ENCODE data around the gene ARTN. TPM values are rescaled to one million over a fixed set of nuclear protein-coding genes. Genes with fewer than 3 reads are reported as not detected.
A peak's percentile ranks its signal among the peaks of the same experiment; 100 is the strongest.

The ARTN gene
- total RNA-seq, 2 donors from 2014 or later, result 4.1 to 5.4 TPM

DNA sequence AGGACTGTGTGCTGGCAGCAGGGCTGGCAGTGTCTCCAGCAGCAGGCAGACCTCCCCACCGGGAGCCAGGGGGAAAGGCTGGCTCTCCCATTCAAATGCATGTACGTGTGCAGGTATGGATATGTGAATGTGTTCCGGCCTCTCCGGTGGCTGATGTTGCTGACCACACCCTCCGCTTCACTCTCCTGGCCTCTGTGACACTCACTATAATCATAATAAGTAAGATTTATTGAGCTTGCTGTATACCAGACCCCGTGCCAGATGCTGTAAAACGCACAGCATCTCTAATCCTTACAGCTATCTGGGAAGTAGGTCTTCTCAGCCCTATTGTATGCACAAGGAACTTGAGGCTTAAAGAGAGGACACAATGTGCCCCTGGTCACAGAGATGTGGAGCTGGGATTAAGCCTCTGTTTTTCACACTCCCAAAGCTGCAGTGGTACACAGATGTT is 20.5 kb upstream of the ARTN start:
- no peaks in the 10 kb centered on the region for H3K27me3 ChIP-seq (replicated peaks; ENCODE audit: insufficient read depth)
- no peaks in the 10 kb centered on the region for H3K4me1 ChIP-seq (replicated peaks)
- TF ChIP-seq POLR2A (IDR thresholded peaks at IDR 0.05) (no peak), POLR2AphosphoS5 (IDR thresholded peaks at IDR 0.05) (no peak)
- TF ChIP-seq, protein P1, sequence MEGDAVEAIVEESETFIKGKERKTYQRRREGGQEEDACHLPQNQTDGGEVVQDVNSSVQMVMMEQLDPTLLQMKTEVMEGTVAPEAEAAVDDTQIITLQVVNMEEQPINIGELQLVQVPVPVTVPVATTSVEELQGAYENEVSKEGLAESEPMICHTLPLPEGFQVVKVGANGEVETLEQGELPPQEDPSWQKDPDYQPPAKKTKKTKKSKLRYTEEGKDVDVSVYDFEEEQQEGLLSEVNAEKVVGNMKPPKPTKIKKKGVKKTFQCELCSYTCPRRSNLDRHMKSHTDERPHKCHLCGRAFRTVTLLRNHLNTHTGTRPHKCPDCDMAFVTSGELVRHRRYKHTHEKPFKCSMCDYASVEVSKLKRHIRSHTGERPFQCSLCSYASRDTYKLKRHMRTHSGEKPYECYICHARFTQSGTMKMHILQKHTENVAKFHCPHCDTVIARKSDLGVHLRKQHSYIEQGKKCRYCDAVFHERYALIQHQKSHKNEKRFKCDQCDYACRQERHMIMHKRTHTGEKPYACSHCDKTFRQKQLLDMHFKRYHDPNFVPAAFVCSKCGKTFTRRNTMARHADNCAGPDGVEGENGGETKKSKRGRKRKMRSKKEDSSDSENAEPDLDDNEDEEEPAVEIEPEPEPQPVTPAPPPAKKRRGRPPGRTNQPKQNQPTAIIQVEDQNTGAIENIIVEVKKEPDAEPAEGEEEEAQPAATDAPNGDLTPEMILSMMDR (IDR thresholded peaks at IDR 0.05), result no peak
- H3K4me3 ChIP-seq, result no peak overlapping the region
- no peaks in the 10 kb centered on the region for H3K9me3 ChIP-seq
- intact Hi-C loops (cut with DNase I), result no loop called here
- no peaks in the 10 kb centered on the region for H3K36me3 ChIP-seq
- no peak for DNase-seq (ENCODE audit: low spot score)
- WGBS, result 25% methylated on average over 7 of the region's 7 CpGs
- peak overlapping the region; percentile 34 to 63 for H3K27ac ChIP-seq

GRCh38 chr1:43913666-43914360 is 19.8 kb upstream of the ARTN start:
- TF ChIP-seq, protein P1 (IDR thresholded peaks at IDR 0.05), result no peak
- no peak for TF ChIP-seq POLR2AphosphoS5 (IDR thresholded peaks at IDR 0.05)
- no peak for TF ChIP-seq POLR2A (IDR thresholded peaks at IDR 0.05)
- Histone ChIP-seq H3K27me3 (replicated peaks; ENCODE audit: insufficient read depth) (no peaks in the 10 kb centered on the region), H3K4me3 (no peak overlapping the region), H3K36me3 (no peaks in the 10 kb centered on the region), H3K27ac (peak overlapping the region; percentile 34 to 63), H3K9me3 (no peaks in the 10 kb centered on the region), H3K4me1 (replicated peaks) (no peaks in the 10 kb centered on the region)
- 70% methylated on average over 18 of the region's 18 CpGs for WGBS
- DNase-seq (ENCODE audit: low spot score), result no peak
- intact Hi-C loops (cut with DNase I), result no loop called here

GRCh38 chr1:43914576-43915525 is 18.8 kb upstream of the ARTN start:
- Histone ChIP-seq H3K4me1 (replicated peaks) (no peaks in the 10 kb centered on the region), H3K36me3 (no peaks in the 10 kb centered on the region), H3K27me3 (replicated peaks; ENCODE audit: insufficient read depth) (no peaks in the 10 kb centered on the region), H3K9me3 (no peaks in the 10 kb centered on the region), H3K27ac (peak overlapping the region in 1 of 2 donors; percentile 63), H3K4me3 (no peak overlapping the region)
- intact Hi-C loops (cut with DNase I), result no loop called here
- 79% methylated on average over 13 of the region's 13 CpGs for WGBS
- DNase-seq (ENCODE audit: low spot score), result peak; percentile 48
- TF ChIP-seq POLR2AphosphoS5 (IDR thresholded peaks at IDR 0.05) (peak; percentile 54), POLR2A (IDR thresholded peaks at IDR 0.05) (no peak)

DNA sequence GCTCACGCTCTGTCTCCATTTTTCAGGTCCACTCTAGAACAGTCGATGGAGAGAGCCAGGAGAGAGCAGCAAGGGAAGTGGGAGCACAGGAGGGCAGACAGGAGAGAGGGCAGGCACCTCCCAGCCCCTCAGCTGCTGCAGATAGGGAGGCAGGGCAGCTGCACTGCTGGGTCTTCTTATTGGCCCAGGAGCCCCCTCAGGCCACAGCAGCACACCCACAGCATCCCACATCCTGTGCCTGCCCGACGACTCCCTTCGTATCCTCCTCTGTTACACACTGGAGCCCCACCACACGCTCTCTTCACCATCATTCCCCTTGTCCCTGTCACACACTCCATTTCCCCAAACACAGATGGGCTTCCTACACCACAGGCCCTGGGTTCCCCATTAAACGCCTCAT is 13.7 kb upstream of the ARTN start:
- Histone ChIP-seq H3K4me3 (no peak overlapping the region), H3K36me3 (no peaks in the 10 kb centered on the region), H3K4me1 (replicated peaks) (no peaks in the 10 kb centered on the region), H3K9me3 (no peaks in the 10 kb centered on the region), H3K27me3 (replicated peaks; ENCODE audit: insufficient read depth) (no peaks in the 10 kb centered on the region), H3K27ac (no peak overlapping the region)
- TF ChIP-seq, protein P1 (IDR thresholded peaks at IDR 0.05), result no peak
- TF ChIP-seq POLR2AphosphoS5 (IDR thresholded peaks at IDR 0.05) (no peak), POLR2A (IDR thresholded peaks at IDR 0.05) (no peak)
- WGBS, result 90% methylated on average over 7 of the region's 7 CpGs
- intact Hi-C loops (cut with DNase I), result no loop called here
- DNase-seq (ENCODE audit: low spot score), result no peak

DNA sequence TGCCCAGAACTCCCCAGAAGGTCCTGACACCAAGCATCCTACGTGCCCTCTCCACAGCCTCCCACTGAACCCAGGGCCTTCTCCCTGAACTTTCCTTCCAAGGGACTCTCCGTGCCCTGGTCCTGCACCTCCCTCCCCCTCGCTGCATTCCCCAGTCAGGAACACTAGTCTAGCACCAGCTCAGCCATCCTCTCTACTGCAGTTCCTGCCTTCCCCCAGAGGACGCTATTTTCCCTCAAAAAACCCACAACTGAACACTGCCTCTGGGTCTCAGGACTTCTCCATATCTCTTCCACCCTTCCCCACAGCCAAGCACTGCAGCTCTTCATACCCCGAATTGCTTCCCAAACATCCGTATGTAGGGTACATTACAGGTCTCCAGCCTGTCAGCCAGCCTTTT is 12.6 kb upstream of the ARTN start:
- intact Hi-C loops (cut with DNase I), result no loop called here
- 91% methylated on average over 6 of the region's 6 CpGs for WGBS
- Histone ChIP-seq H3K27me3 (replicated peaks; ENCODE audit: insufficient read depth) (no peaks in the 10 kb centered on the region), H3K27ac (no peak overlapping the region), H3K4me1 (replicated peaks) (no peaks in the 10 kb centered on the region), H3K36me3 (no peaks in the 10 kb centered on the region), H3K9me3 (no peaks in the 10 kb centered on the region), H3K4me3 (no peak overlapping the region)
- DNase-seq (ENCODE audit: low spot score), result no peak
- TF ChIP-seq POLR2A (IDR thresholded peaks at IDR 0.05), result no peak
- TF ChIP-seq, protein P1 (IDR thresholded peaks at IDR 0.05), result no peak
- TF ChIP-seq POLR2AphosphoS5 (IDR thresholded peaks at IDR 0.05), result no peak
